GM12878 (cell line): ENCODE measurements around the gene ELK3. TPM values are rescaled to one million over a fixed set of nuclear protein-coding genes. Genes with fewer than 3 reads are reported as not detected.
A peak's percentile ranks its signal among the peaks of the same experiment; 100 is the strongest.

ENCODE experiments used
- CBFB ChIP-seq: IDR thresholded peaks from 2 replicates; pipeline ENCODE4 v1.6.1; 2016; ENCODE audit warnings: antibody characterized with exemption, low read depth
- CBX3 ChIP-seq: fragments of 200-600 bp; sonication (generic); IDR thresholded peaks from 2 replicates; pipeline ENCODE4 v1.6.1; 2016; ENCODE audit warnings: low read depth, borderline replicate concordance
- CBX5 ChIP-seq: sonication (generic); IDR thresholded peaks from 2 replicates; pipeline ENCODE4 v1.6.1; 2016; ENCODE audit warnings: low read depth, moderate library complexity, mild to moderate bottlenecking, inconsistent platforms
- CREM ChIP-seq: IDR thresholded peaks from 2 replicates; pipeline ENCODE4 v1.6.1; 2014; ENCODE audit warnings: antibody characterized with exemption, low read depth
- ELK1 ChIP-seq: IDR thresholded peaks from 2 replicates; pipeline ENCODE4 v1.6.1; 2012; ENCODE audit warnings: low read depth, low read length, improper control_type of control experiment
- EP300 ChIP-seq, 2 experiments: fragments of 150-350 bp in 1 of 2; IDR thresholded peaks; 2 replicates each; pipeline ENCODE4 v1.6.1; 2011 to 2012; ENCODE audit warnings: low read depth in 2 of 2, low read length in 2 of 2, borderline replicate concordance in 1 of 2, improper control_type of control experiment in 1 of 2, inconsistent platforms in 1 of 2; ENCODE audit not compliant: control insufficient read depth in 1 of 2
- IKZF1 ChIP-seq: fragments of 450-650 bp; conservative IDR thresholded peaks from 2 replicates; pipeline ENCODE4 v1.6.1; 2017; ENCODE audit warnings: antibody characterized with exemption, mild to moderate bottlenecking
- IRF4 ChIP-seq: IDR thresholded peaks from 2 replicates; pipeline ENCODE4 v1.6.1; 2011; ENCODE audit warnings: low read depth, low read length
- KLF5 ChIP-seq: fragments of 450-650 bp; IDR thresholded peaks from 2 replicates; pipeline ENCODE4 v1.6.1; 2014; ENCODE audit warnings: mild to moderate bottlenecking; ENCODE audit not compliant: partially characterized antibody
- POLR2AphosphoS5 ChIP-seq: IDR thresholded peaks from 2 replicates; pipeline ENCODE4 v1.6.1; 2011; ENCODE audit warnings: mild to moderate bottlenecking, low read length, inconsistent platforms
- RAD51 ChIP-seq: fragments of 450-650 bp; IDR thresholded peaks from 2 replicates; pipeline ENCODE4 v1.6.1; 2016; ENCODE audit warnings: moderate library complexity, mild to moderate bottlenecking, inconsistent platforms
- RELA ChIP-seq: fragments of 450-650 bp; IDR thresholded peaks from 2 replicates; pipeline ENCODE4 v1.8.0; 2014; ENCODE audit warnings: borderline replicate concordance; ENCODE audit not compliant: partially characterized antibody
- SPI1 ChIP-seq: IDR thresholded peaks from 2 replicates; pipeline ENCODE4 v1.6.1; 2011; ENCODE audit warnings: low read depth, mild to moderate bottlenecking, low read length, moderate library complexity, borderline replicate concordance; ENCODE audit not compliant: insufficient read depth
- SREBF2 ChIP-seq: IDR thresholded peaks from 2 replicates; pipeline ENCODE4 v1.6.1; 2012; ENCODE audit warnings: mild to moderate bottlenecking, low read length
- WRNIP1 ChIP-seq: IDR thresholded peaks from 2 replicates; pipeline ENCODE4 v1.6.1; 2011; ENCODE audit warnings: low read depth, low read length, improper control_type of control experiment, borderline replicate concordance
- ZBTB11 ChIP-seq: fragments of 450-650 bp; formaldehyde crosslinking; IDR thresholded peaks from 2 replicates; pipeline ENCODE4 v1.5.0; 2022; ENCODE audit warnings: mild to moderate bottlenecking, missing genetic modification characterization
- polyA plus RNA-seq, 11 experiments: library from polyadenylated mRNA; depleted of rRNA in 4 of 11; unstranded in 6 of 11; stranded (reverse) in 5 of 11; fragments of >200 nt; fragmentation: Nextera tagmentation in 4 of 11; fragmentation: Illumina TruSeq in 1 of 11; extraction: Ambion mirVana in 4 of 11; extraction: Trizol in 1 of 11; gene quantifications; 1 replicate in 1 of 11; 2 replicates in 10 of 11; pipeline versions ENCODE4 v1.2.1 to v1.2.3, GENCODE V29; 2011 to 2016; ENCODE audit warnings: inconsistent platforms in 2 of 11, missing spikeins in 2 of 11, low read depth in 1 of 11
- total RNA-seq, 4 experiments: library from RNA; depleted of rRNA in 3 of 4; stranded (reverse); fragments of >200 nt in 3 of 4; fragmentation: Illumina TruSeq in 1 of 4; extraction: Trizol in 1 of 4; gene quantifications; 2 replicates each; pipeline versions ENCODE4 v1.2.1 to v1.2.3, GENCODE V29; 2013 to 2021
- TF ChIP-seq, protein P1 (sequence below): fragments of 450-650 bp; IDR thresholded peaks from 2 replicates; pipeline ENCODE4 v1.6.1; 2017; ENCODE audit warnings: antibody characterized with exemption, mild to moderate bottlenecking, moderate library complexity
- TF ChIP-seq, protein P2 (sequence below): IDR thresholded peaks from 2 replicates; pipeline ENCODE4 v1.6.1; 2011; ENCODE audit warnings: mild to moderate bottlenecking, low read depth, low read length, moderate library complexity; ENCODE audit not compliant: insufficient replicate concordance

ELK3 gene
- total and polyA plus RNA-seq, 10 of the 15 experiments (the other 5 are each of a cell fraction or from before 2014, with no cell fraction given) = 0.37 to 4.8 (median 0.88) TPM

DNA sequence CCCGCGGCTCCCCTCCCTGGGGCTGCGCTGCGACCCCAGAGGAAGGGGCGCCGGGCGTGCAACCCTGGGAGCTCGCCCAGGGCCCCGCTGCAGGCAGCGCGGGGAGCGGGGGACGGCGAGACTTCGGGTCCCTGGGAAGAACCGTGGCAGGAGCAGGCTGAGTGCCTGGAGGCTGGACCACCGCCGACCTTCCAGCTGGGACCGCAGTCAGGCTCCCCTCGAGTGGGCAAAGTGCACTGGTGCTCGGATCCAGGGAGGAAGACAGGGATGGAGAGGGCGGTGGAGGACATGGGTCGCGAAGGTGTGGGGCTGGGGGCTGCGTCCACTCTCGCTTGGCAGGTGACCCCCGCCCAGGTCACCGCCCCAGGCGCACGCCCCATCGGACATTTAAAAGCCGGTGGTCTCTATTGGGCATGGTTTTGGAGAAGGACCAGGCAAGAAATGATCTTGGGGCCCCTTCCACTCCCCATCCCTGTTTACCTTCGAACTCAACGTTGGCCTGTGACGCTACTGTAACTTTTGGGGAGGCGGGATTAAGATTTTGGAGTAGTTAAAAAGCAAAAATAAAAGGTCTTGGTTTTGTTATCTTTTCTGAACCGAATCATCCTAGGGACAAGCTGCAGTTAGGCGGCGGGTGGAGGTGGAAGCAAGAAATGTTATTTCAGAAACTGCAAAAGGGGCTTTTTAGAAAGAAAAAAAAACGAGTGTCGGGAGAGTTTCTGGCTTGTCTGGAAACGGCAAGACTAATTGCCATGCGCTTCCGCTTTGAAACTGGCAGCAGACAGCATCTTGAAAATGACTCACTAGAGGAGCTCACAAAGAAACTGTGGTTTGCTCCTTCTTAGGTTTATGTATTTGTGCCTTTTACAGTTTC lies 1.0 kb downstream of the ELK3 start (continued):
- TF ChIP-seq, protein P1, sequence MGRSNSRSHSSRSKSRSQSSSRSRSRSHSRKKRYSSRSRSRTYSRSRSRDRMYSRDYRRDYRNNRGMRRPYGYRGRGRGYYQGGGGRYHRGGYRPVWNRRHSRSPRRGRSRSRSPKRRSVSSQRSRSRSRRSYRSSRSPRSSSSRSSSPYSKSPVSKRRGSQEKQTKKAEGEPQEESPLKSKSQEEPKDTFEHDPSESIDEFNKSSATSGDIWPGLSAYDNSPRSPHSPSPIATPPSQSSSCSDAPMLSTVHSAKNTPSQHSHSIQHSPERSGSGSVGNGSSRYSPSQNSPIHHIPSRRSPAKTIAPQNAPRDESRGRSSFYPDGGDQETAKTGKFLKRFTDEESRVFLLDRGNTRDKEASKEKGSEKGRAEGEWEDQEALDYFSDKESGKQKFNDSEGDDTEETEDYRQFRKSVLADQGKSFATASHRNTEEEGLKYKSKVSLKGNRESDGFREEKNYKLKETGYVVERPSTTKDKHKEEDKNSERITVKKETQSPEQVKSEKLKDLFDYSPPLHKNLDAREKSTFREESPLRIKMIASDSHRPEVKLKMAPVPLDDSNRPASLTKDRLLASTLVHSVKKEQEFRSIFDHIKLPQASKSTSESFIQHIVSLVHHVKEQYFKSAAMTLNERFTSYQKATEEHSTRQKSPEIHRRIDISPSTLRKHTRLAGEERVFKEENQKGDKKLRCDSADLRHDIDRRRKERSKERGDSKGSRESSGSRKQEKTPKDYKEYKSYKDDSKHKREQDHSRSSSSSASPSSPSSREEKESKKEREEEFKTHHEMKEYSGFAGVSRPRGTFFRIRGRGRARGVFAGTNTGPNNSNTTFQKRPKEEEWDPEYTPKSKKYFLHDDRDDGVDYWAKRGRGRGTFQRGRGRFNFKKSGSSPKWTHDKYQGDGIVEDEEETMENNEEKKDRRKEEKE = no peak
- TF ChIP-seq KLF5 = no peak
- peak; percentile 75; the same call in 1 of the 2 replicates for TF ChIP-seq CBX5
- no peak for TF ChIP-seq RAD51
- TF ChIP-seq EP300 (IDR thresholded peaks at IDR 0.05; ENCODE audit: borderline replicate concordance in 1 of 2, control insufficient read depth in 1 of 2, low read depth in 2 of 2, low read length in 2 of 2) = peak; percentile 75 to 79; a peak in 3 of 4 replicates
- peak; percentile 56; the same call in 1 of the 2 replicates for TF ChIP-seq POLR2AphosphoS5
- TF ChIP-seq CREM = peak; percentile 72
- peak; percentile 65 for TF ChIP-seq RELA
- TF ChIP-seq CBFB = no peak
- no peak for TF ChIP-seq SREBF2
- peak; percentile 79 for TF ChIP-seq IKZF1
- TF ChIP-seq, protein P2, sequence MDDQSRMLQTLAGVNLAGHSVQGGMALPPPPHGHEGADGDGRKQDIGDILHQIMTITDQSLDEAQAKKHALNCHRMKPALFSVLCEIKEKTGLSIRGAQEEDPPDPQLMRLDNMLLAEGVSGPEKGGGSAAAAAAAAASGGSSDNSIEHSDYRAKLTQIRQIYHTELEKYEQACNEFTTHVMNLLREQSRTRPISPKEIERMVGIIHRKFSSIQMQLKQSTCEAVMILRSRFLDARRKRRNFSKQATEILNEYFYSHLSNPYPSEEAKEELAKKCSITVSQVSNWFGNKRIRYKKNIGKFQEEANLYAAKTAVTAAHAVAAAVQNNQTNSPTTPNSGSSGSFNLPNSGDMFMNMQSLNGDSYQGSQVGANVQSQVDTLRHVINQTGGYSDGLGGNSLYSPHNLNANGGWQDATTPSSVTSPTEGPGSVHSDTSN = peak; percentile 84
- no peak for TF ChIP-seq ZBTB11 (CRISPR knock-in tag)
- peak; percentile 86 for TF ChIP-seq IRF4
- TF ChIP-seq WRNIP1 = no peak
- peak; percentile 55; the same call in 1 of the 2 replicates for TF ChIP-seq SPI1
- peak; percentile 64; the same call in 1 of the 2 replicates for TF ChIP-seq ELK1
- TF ChIP-seq CBX3 = no peak
